DOHH2 (cell line): ENCODE measurements around the gene MGAT3.
"Not testable (repeated sequence)": the region's sequence is repeated elsewhere in the genome, so short reads cannot be mapped to it uniquely, and the experiment has no call there.

Experiments used
- EZH2phosphoT487 ChIP-seq: fragments of 200-600 bp; sonication (generic); IDR thresholded peaks from 2 replicates; pipeline ENCODE4 v1.6.1; 2017; ENCODE audit warnings: borderline replicate concordance, mild to moderate bottlenecking, antibody characterized with exemption, low read length, moderate library complexity, mixed read lengths
- TF ChIP-seq, protein P1 (sequence below): fragments of 200-600 bp; sonication (generic); IDR thresholded peaks from one replicate; pipeline ENCODE4 v1.5.1; 2014; ENCODE audit warnings: antibody characterized with exemption, mild to moderate bottlenecking, low read depth, low read length; ENCODE audit not compliant: poor library complexity, severe bottlenecking

- TF ChIP-seq, protein P1, sequence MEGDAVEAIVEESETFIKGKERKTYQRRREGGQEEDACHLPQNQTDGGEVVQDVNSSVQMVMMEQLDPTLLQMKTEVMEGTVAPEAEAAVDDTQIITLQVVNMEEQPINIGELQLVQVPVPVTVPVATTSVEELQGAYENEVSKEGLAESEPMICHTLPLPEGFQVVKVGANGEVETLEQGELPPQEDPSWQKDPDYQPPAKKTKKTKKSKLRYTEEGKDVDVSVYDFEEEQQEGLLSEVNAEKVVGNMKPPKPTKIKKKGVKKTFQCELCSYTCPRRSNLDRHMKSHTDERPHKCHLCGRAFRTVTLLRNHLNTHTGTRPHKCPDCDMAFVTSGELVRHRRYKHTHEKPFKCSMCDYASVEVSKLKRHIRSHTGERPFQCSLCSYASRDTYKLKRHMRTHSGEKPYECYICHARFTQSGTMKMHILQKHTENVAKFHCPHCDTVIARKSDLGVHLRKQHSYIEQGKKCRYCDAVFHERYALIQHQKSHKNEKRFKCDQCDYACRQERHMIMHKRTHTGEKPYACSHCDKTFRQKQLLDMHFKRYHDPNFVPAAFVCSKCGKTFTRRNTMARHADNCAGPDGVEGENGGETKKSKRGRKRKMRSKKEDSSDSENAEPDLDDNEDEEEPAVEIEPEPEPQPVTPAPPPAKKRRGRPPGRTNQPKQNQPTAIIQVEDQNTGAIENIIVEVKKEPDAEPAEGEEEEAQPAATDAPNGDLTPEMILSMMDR, result not testable (repeated sequence)
- not testable (repeated sequence) for TF ChIP-seq EZH2phosphoT487
These were observed 65.3 kb downstream of the MGAT3 start for GRCh38 chr22:39522091-39522490.
